ENCODE results near the gene TSC22D2.
"Not testable (repeated sequence)": the region's sequence is repeated elsewhere in the genome, so short reads cannot be mapped to it uniquely, and the experiment has no call there.

Gene TSC22D2

GRCh38 chr3:150447631-150448465 lies 39.8 kb downstream of the TSC22D2 start:
- no peak for DNase-seq (ENCODE audit: low read depth in 2 of 2, low spot score in 1 of 2)

GRCh38 chr3:150449169-150449721 lies 41.1 kb downstream of the TSC22D2 start:
- no peak for DNase-seq (ENCODE audit: low read depth in 2 of 2, low spot score in 1 of 2)

GRCh38 chr3:150450916-150451315 lies 42.8 kb downstream of the TSC22D2 start:
- DNase-seq (ENCODE audit: low read depth in 2 of 2, low spot score in 1 of 2), result no peak

DNA sequence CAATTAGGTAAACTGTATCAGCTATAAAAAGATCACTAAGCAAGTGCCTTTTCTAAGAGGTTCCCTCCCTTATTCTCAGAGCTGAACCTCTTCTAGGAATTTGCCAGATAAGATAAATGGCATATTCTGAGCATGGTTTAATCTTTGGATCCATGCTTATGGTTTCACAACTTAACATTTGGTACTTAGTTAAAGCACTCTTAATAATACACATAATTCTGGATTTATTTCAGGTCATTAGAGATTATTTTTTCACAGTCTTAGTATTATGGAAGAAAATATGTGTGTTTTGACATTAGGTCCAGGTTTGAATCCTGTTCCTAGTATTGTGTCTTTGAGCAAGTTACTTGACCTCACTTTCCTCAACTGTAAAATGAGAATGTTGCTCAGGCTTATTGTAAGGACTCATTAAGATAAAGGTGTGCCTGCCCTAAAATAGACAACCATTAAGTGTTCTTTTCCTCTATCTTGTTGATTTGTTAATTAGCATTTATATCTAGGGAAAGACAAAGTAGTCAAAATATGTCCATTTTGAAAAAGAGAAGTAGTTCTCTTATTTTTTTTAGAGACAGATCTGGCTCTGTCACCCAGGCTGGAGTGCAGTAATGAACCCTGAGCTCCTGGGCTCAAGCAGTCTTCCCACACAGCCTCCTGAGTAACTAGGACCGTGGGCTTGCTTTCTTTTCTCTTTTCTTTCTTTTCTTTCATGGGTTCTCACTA lies 43.4 kb downstream of the TSC22D2 start:
- no peak for DNase-seq (ENCODE audit: low read depth in 2 of 2, low spot score in 1 of 2)

DNA sequence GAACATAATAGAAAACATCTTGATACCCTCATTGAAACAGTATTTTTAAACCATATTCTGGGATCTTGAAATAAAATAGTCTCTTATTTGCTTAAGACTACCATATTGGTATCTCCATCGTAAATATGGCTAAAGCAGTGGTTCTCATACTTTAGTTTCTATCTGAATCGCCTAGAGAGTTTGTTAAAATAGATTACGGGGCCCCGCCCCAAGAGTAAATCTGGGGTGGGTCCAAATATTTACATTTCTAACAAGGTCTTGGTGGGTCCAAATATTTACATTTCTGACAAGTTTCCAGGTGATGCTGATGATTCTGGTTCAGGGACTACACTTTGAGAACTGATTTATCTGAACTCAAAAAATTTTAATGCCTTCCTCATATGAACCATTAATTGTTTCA lies 45.3 kb downstream of the TSC22D2 start:
- no peak for DNase-seq (ENCODE audit: low read depth in 2 of 2, low spot score in 1 of 2)

DNA sequence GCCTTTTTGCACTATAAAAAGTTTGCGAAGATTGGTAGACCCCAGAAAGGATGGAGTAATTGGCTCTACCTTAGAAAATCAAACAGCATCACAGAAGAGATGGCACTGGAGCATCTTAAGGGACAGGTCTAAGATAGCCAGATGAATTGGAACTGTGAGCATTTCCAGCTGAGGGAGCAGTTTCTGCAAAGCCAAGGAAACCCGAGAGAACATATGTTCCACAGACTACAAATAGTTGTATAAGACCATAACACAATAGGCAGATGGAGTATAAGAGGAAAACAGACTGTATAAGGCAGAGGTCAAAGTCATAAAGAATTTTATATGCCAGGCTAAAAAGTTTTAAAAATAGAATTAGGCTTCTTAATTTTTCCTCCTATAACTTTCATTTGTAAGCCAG lies 46.0 kb downstream of the TSC22D2 start:
- DNase-seq (ENCODE audit: low read depth in 2 of 2, low spot score in 1 of 2), result no peak

DNA sequence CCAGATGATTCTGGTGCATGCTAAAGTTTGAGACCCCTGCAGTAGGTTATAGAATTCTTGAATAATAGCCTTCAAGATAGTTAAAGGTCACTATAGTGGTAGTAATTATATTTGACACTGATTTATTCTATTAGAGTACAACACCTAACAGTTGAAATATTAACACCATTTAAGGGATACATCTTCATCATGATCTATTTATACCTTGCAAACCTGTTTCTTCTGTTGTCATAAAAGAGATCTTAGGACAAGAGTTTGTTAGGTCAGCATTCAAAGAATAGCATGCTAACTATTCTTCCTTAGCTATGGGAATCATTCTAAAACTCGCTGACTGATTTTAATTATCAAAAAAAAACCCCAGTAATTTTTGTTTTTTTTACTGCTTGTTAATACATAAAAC lies 46.5 kb downstream of the TSC22D2 start:
- DNase-seq (ENCODE audit: low read depth in 2 of 2, low spot score in 1 of 2), result no peak

DNA sequence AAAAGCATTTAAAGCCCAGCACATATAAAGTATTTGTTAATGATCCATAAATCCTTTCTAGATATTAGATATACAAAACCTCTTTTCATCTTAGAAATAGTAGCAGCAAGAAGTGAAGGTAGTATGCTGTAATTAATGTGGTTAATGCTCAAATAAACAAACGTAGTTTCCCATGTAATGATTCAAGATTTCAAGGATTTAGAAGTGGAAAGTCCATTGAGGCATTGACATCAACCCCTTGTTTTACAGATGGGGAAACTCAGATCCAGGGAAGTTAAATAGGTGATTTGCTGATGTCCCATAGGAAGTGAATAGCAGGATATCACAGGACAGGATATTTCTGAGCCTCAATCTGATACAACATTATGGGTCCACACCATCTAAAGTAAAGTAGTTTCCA lies 47.2 kb downstream of the TSC22D2 start:
- DNase-seq (ENCODE audit: low read depth in 2 of 2, low spot score in 1 of 2), result no peak

DNA sequence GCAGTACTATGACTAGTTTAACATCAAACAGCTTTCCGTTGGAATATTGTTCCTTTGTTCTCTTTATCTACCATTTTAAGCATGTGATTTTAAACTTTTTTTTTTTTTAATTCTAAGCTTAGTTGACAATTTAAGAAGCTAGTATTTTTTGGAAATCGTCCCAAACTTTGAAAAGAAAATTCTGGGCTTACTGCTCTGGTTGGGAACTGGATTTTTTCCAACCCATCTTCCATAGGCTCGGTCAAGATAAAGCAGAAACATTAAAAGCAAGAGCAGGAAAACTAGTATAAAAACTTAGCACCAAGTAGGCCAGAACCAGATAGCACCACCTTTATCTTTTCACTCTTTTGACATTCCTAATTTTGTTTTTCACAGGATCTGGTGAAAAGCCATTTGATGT lies 49.9 kb downstream of the TSC22D2 start:
- DNase-seq (ENCODE audit: low read depth in 2 of 2, low spot score in 1 of 2), result no peak

DNA sequence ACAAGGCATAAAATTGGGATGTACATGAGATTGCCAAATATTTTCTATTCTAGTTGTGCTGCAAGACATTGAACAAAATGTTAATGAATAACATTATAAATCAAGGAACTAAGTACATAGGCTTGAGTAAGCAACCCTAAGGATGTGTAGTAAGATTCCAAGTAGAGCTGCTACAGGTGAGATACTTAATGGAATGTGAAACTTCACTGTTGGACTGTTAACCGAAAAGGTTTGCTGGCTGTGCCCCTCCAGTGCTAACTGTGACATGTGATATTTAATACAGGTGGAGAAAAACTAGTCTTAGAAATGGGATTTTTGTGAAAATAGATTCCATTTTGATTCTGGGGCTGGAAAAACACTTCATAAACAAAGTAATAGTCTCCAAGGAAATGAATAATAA lies 52.4 kb downstream of the TSC22D2 start:
- no peak for DNase-seq (ENCODE audit: low read depth in 2 of 2, low spot score in 1 of 2)

DNA sequence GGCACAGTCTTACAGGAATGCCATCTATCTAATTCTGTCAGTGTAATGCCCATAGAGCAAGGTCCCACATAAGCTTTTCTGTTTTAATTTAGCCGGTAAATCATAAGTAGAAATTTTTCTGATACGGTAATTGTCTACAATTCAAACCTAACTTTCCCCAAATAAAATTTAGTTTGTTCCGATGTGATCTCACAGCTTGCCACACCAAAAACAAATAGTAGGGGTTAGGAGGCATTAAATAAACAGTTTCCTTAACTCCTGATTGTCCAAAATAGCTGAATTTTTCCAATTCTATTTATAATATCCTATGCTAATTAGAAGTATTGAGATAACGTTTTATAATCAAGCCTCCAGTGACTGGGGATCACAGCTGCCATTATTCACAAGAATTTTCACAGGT lies 53.3 kb downstream of the TSC22D2 start:
- DNase-seq (ENCODE audit: low read depth in 2 of 2, low spot score in 1 of 2), result no peak

- DNase-seq (ENCODE audit: low read depth in 2 of 2, low spot score in 1 of 2), result no peak
These were observed 54.0 kb downstream of the TSC22D2 start for GRCh38 chr3:150462108-150462507.

- DNase-seq (ENCODE audit: low read depth in 2 of 2, low spot score in 1 of 2), result no peak
These were observed 56.6 kb downstream of the TSC22D2 start for GRCh38 chr3:150464684-150465083.

- DNase-seq (ENCODE audit: low read depth in 2 of 2, low spot score in 1 of 2), result no peak
These were observed 59.3 kb downstream of the TSC22D2 start for GRCh38 chr3:150467381-150467780.

- no peak for DNase-seq (ENCODE audit: low read depth in 2 of 2, low spot score in 1 of 2)
These were observed 61.2 kb downstream of the TSC22D2 start for GRCh38 chr3:150469031-150469930.

DNA sequence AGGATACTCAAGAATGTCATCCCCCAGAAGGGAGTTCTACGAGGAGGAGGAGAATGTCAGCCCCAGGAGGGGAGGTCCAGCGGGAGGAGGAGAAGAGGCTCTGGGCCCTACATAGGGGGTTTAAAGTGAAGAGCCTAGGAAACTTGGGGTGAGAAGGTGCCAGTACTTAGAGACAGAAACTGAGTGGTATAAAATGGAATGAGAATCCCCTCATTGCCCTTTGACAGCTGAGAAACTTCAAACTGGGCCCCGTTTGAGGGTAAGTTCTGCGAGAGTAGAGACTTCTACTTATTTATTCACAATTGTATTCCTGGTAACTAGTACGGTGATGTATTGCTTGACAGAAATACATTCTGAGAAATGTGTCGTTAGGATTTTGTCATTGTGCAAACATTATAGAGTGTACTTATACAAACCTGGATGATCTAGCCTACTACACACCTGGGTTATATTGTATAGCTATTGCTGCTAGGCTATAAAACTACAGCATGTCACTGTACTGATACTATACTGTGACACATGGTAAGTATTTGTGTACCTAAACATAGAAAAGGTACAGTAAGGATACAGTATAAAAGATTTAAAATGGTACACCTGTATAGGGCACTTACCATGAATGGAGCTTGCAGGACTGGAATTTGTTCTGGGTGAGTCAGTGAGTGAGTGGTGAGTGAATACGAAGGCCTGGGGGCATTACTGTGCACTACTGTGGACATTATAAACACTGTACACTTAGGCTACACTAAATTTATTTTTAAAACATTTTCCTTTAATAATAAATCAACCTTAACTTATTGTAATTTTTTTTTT lies 62.0 kb downstream of the TSC22D2 start:
- no peak for DNase-seq (ENCODE audit: low read depth in 2 of 2, low spot score in 1 of 2)

DNA sequence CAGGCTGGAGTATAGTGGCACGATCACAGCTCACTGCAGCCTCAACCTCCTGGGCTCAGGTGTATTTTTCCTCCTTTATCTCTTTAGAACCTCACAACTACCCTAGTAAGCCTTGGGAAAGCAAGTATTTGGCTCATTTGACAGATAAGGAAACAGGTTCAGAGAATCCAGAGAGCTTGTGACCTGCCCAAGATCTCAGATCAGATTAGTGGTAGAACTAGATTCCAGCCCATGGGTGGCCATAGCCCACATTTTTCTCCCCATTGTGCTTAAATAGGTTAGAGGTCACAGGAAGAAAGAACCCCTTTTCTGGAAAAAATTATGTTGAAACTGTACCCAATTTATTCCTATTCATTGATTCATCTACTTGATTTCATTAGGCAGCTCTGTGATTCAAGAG lies 64.3 kb downstream of the TSC22D2 start:
- no peak for DNase-seq (ENCODE audit: low read depth in 2 of 2, low spot score in 1 of 2)

GRCh38 chr3:150473161-150473560 lies 65.1 kb downstream of the TSC22D2 start:
- not testable (repeated sequence) for DNase-seq (ENCODE audit: low read depth in 2 of 2, low spot score in 1 of 2)

DNA sequence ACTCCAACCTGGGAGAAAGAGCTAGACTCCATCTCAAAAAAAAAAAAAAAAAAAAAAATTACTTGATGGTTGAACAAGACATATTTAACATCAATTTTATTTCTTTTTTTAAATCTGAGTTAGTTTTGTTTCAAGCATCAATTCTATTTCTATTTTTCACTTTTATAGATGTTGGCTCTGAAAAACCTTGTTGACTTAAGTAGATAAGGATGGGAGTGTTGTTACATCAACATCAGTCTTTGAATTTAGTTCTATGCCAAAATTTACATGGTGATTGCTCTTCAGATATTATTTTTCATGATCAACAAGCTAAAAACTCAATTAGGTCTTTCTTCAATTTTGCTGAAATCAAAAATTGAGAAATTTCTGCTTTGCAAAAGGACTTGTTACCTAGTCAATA lies 71.3 kb downstream of the TSC22D2 start:
- no peak for DNase-seq (ENCODE audit: low read depth in 2 of 2, low spot score in 1 of 2)

GRCh38 chr3:150480877-150481276 lies 72.8 kb downstream of the TSC22D2 start:
- no peak for DNase-seq (ENCODE audit: low read depth in 2 of 2, low spot score in 1 of 2)
